GM12873 (cell line): ENCODE data around the gene TBC1D26.

ENCODE experiments used
- CTCF ChIP-seq: IDR thresholded peaks from 2 replicates; pipeline ENCODE4 v1.5.1; 2012; ENCODE audit warnings: low read depth, mild to moderate bottlenecking, moderate library complexity, low read length, control low read depth; ENCODE audit not compliant: insufficient read depth; ENCODE audit errors: missing control alignments

TBC1D26 gene

GRCh38 chr17:15780188-15780587 is 48.1 kb downstream of the TBC1D26 start:
- TF ChIP-seq CTCF, result no peak

- TF ChIP-seq CTCF, result no peak
Measured at GRCh38 chr17:15782866-15783265, 50.8 kb downstream of the TBC1D26 start.

- no peak for TF ChIP-seq CTCF
Measured at GRCh38 chr17:15783461-15783860, 51.4 kb downstream of the TBC1D26 start.
